ENCODE results near the gene SETD5. TPM values are rescaled to one million over a fixed set of nuclear protein-coding genes. Genes with fewer than 3 reads are reported as not detected.

Gene SETD5
- total RNA-seq, 1 experiment from 2014 or later, result 49.3 TPM

DNA sequence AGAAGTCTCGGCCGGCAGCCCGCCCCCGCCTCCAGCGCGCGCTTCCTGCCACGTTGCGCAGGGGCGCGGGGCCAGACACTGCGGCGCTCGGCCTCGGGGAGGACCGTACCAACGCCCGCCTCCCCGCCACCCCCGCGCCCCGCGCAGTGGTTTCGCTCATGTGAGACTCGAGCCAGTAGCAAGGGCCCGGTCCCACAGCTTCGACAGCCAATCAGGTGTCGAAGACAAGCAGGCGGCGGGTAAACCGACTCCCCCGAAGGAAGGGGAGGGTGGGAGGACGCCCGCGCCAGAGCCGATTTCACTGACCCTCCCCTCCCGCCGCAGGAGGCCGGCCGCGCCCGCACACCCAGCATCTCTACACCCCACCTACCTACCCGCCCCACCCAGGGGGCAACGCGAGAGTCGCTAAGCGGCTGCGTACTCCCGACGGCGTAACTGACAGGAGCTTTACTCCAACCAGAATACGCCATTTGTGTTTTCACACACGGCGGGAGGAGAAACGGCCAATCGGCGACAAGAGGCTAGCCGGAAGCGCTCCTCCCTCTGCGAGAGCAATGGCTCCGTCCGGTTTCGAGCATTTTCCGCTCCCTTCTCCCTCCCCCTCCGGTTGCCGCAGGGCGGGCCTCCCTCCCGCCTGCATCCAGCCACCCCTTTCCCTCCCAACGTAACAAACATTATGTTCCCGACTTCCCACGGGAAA is 633 bp upstream of the SETD5 start:
- peaks cover 28% of the 10 kb centered on the region for H3K4me1 ChIP-seq (replicated peaks)
- DNase-seq (ENCODE audit: low read depth in 1 of 2, low spot score in 2 of 2), result peak; percentile 97 to 98

DNA sequence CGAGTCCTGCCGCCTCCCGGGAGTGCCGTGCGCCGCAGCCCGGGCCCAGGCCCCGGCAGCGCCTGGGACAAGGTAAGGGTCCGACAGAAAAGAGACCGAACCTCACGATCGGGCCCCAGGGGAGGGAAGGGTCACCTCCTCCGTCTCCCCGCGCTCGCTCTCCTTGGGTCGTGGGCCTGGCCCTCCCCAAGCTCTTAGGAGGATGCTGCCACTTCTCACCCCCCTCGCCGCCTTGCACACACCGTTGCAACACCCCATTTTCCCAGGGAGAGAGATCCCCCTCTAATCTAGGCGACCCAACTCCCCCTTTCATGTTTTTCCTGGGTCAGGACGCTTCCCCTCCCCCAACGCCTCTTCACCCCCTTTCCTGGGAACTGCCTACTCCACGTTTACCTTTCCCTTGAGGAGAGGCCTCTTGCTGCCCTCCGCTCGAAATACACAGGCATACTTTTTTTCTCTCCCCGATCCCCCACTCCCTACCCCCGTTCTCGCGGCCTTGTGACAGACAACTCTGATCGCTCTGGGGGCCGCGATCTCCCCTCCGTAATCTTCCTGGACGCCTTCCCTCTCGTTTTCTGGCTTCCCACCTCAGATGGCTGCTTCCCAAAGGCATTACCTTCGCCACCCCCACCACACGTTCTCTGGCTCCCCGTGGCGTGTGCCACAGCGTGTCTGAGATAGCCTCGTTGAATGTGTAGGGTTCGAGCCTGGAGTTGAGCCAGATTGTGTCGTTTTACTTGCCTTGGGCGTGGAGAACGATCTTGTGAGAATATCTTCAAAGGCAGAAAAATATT is 688 bp downstream of the SETD5 start:
- peak overlapping the region; percentile 98 for H3K27ac ChIP-seq
- H3K27me3 ChIP-seq (replicated peaks), result no peaks in the 10 kb centered on the region
- H3K4me3 ChIP-seq, result peak overlapping the region; percentile 92
- peak; percentile 46 to 60 for DNase-seq (ENCODE audit: low read depth in 1 of 2, low spot score in 2 of 2)
- peaks cover 42% of the 10 kb centered on the region for H3K4me1 ChIP-seq (replicated peaks)
- H3K9me3 ChIP-seq (replicated peaks), result no peaks in the 10 kb centered on the region
- peaks cover 41% of the 10 kb centered on the region for H3K36me3 ChIP-seq

More for the DNA sequence above, 633 bp upstream of the SETD5 start:
- Histone ChIP-seq H3K27me3 (replicated peaks) (no peaks in the 10 kb centered on the region), H3K36me3 (peaks cover 54% of the 10 kb centered on the region), H3K27ac (peak overlapping the region; percentile 97), H3K4me3 (peak overlapping the region; percentile 92), H3K9me3 (replicated peaks) (no peaks in the 10 kb centered on the region)

DNA sequence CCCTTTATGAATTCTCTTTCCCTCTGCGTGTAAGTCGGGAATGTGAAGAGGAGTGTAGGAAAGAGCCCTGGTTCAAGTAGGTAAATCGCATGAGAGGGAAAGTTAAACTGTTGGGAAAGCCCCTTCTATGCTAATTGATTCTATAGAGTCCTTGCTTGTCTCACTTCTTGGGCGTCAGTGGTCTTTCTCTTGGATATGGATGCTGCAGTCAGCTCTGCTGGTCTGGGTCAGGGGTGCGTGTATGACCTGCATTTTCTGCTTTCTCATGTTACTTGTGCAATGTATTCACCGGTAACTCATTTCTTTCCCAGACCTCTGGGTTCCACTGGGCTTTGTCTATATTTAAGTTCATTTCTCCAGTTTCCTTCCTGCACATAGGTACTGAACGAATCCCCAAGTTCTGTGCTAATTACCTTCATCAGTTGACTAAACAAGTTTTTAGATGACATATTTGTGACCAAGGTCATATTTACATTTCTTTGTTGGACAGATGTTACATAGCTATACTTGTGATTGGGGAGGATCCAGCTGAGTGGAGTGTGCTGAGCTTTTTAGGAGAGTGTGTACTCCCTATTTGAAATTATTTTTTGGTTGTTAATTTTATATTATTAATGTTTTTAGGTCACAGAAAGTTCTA is 1.4 kb downstream of the SETD5 start:
- peaks cover 46% of the 10 kb centered on the region for H3K4me1 ChIP-seq (replicated peaks)
- peak overlapping the region; percentile 92 for H3K4me3 ChIP-seq
- peak overlapping the region; percentile 98 for H3K27ac ChIP-seq
- no peaks in the 10 kb centered on the region for H3K27me3 ChIP-seq (replicated peaks)
- peaks cover 36% of the 10 kb centered on the region for H3K36me3 ChIP-seq
- H3K9me3 ChIP-seq (replicated peaks), result no peaks in the 10 kb centered on the region
- no peak for DNase-seq (ENCODE audit: low read depth in 1 of 2, low spot score in 2 of 2)

DNA sequence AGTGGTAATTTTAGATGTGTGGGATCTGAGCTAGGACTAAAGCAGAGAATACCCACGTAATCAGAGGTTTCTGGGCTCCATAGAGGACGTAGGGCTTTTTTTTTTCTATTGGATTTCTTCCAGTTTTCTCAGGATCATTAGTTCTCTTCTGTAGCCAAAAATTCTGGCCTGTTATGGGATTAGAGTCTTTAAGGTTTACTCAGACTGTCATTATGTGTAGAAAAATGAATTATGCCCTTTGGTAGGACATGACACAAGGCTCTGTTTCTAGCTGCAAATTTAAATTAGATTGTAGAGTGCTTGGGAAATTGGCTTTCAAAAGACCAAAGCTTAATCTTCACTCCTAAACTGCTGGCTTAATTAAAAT is 1.9 kb downstream of the SETD5 start:
- DNase-seq (ENCODE audit: low read depth in 1 of 2, low spot score in 2 of 2), result no peak
- H3K4me1 ChIP-seq (replicated peaks), result peaks cover 46% of the 10 kb centered on the region

DNA sequence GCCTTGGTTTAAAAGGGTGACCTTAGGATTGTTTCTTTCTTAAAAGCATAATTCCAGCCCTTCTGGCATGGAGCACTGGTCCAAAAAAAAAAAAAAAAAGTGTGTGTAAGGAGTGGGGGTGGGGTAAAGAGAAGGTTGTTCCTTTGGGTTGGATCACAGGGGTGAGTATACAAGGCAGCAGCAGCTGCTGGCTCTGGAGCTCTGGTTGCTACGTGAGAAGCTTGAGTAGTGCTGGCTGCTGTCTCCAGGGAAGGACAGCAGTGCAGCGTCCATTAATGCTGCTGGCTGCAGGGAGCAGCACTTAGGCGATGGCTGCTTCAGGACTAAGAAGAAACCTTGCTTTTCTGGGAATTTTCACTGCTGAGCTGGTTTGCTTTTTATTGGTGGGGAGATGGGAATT is 2.3 kb downstream of the SETD5 start:
- Histone ChIP-seq H3K9me3 (replicated peaks) (no peaks in the 10 kb centered on the region), H3K4me3 (peak overlapping the region; percentile 92), H3K36me3 (peaks cover 27% of the 10 kb centered on the region), H3K4me1 (replicated peaks) (peaks cover 44% of the 10 kb centered on the region), H3K27me3 (replicated peaks) (no peaks in the 10 kb centered on the region), H3K27ac (0 out of 2 replicates have a peak overlapping the region, but pooled peaks have one; percentile 14)
- peak; percentile 46 to 65 for DNase-seq (ENCODE audit: low read depth in 1 of 2, low spot score in 2 of 2)

More for the DNA sequence above, 1.9 kb downstream of the SETD5 start:
- peak overlapping the region; percentile 14; the same call in 1 of the 2 replicates for H3K27ac ChIP-seq
- no peaks in the 10 kb centered on the region for H3K9me3 ChIP-seq (replicated peaks)
- peaks cover 31% of the 10 kb centered on the region for H3K36me3 ChIP-seq
- H3K27me3 ChIP-seq (replicated peaks), result no peaks in the 10 kb centered on the region
- peak overlapping the region; percentile 92 for H3K4me3 ChIP-seq

DNA sequence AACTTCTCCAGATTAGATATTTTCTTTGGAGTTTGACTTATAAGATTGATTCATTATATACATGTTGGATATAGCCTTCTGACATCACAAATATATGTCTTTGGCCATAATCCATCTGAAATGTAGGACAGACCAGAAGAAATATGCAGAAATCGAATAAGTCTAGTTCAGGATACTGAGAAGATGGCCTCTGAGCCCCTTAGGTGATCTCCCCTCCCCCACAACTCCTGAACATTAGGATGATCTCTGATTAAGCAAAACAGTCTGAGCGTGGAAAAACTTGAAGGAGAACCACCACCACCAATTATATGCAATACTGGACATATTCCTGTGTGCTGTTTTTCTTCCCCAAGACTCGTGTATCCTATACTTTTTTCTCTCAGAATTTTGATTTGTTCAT is 3.2 kb downstream of the SETD5 start:
- Histone ChIP-seq H3K9me3 (replicated peaks) (no peaks in the 10 kb centered on the region), H3K36me3 (peaks cover 19% of the 10 kb centered on the region), H3K27ac (no peak overlapping the region), H3K27me3 (replicated peaks) (no peaks in the 10 kb centered on the region), H3K4me1 (replicated peaks) (peaks cover 38% of the 10 kb centered on the region), H3K4me3 (no peak overlapping the region)
- no peak for DNase-seq (ENCODE audit: low read depth in 1 of 2, low spot score in 2 of 2)

DNA sequence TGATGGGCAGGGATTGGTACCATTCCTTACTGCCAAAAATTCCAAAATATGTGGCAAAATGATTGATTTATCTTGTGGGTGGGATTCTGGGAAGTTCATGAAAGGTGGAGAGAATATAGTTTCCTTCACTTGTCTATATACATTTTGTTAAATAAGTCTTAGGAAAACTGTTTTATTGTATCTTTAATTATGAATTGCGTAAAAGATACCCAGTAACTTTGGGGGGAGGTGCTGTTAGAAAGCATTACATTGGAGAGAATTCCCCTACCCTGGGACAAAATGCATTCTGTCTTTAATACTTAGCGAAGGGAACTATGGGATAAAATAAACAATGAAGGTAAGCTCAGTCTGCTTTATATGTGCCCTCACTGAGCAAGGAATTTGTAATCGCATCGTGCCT is 4.6 kb downstream of the SETD5 start:
- H3K27ac ChIP-seq, result no peak overlapping the region
- H3K4me3 ChIP-seq, result no peak overlapping the region
- no peaks in the 10 kb centered on the region for H3K9me3 ChIP-seq (replicated peaks)
- H3K27me3 ChIP-seq (replicated peaks), result no peaks in the 10 kb centered on the region
- no peak for DNase-seq (ENCODE audit: low read depth in 1 of 2, low spot score in 2 of 2)
- peaks cover 36% of the 10 kb centered on the region for H3K4me1 ChIP-seq (replicated peaks)
- peaks cover 18% of the 10 kb centered on the region for H3K36me3 ChIP-seq

DNA sequence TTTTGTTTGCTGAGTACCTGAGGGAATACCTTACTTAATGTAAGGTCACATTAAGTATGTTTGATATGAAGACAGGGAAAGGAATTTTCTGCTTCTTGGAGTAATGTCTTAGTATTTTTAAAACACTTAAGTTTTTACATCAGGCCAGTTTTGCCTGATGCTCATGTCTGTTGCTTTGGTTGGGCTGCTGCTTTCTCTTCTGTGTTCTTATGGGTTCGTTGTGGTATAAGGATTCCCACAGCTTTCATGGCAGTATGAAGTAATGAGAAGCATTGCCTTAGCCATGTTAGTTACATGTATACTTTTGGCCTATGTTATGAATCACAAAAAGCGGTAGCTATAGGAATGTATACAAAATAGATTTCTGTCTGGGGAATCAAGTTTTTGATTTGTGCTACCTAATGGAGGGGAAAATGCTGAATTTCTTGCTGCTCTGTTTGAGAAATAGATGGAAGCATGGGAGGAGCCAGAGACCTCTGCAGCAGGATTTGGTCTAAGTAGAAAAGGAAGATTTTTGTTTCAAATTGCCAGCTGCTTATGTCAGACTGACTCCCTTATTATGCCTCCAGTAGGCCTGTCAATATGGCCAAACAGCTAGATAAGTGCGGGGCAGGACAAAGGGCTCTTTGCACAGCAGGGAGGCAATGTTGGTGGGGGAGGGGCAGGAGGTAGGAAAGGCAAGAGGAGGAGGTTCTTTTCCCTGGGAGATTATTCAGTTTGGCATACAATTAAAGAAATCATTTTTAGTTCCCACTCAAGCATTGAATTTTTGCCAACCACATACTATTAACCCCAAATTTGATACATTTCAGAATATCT is 5.2 kb downstream of the SETD5 start:
- H3K4me1 ChIP-seq (replicated peaks), result peaks cover 36% of the 10 kb centered on the region
- H3K9me3 ChIP-seq (replicated peaks), result no peaks in the 10 kb centered on the region
- no peak overlapping the region for H3K27ac ChIP-seq
- DNase-seq (ENCODE audit: low read depth in 1 of 2, low spot score in 2 of 2), result peak in 1 of 2 experiments; percentile 49
- no peaks in the 10 kb centered on the region for H3K27me3 ChIP-seq (replicated peaks)
- no peak overlapping the region for H3K4me3 ChIP-seq
- peaks cover 18% of the 10 kb centered on the region for H3K36me3 ChIP-seq

DNA sequence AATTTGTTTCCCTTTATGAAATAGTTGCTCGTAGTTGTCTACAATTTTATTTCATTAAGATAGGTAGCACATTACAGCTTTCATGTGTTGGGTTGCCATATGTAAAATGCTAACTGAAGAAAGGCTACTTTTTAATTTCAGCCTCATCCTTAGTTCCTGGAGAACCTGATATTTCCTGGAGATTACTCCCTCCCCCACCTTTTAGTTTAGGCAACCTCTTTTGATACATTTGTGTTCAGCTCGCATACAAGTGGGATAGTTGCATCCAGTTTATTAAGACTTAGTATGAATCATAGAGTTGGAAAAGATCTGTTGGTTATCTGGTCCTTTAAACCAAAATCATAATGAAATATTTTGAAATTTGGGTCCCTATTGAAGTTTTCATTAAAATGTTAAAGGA is 6.0 kb downstream of the SETD5 start:
- no peaks in the 10 kb centered on the region for H3K27me3 ChIP-seq (replicated peaks)
- no peak overlapping the region for H3K4me3 ChIP-seq
- H3K4me1 ChIP-seq (replicated peaks), result peaks cover 36% of the 10 kb centered on the region
- no peaks in the 10 kb centered on the region for H3K9me3 ChIP-seq (replicated peaks)
- DNase-seq (ENCODE audit: low read depth in 1 of 2, low spot score in 2 of 2), result no peak
- no peak overlapping the region for H3K27ac ChIP-seq
- peaks cover 10% of the 10 kb centered on the region for H3K36me3 ChIP-seq

DNA sequence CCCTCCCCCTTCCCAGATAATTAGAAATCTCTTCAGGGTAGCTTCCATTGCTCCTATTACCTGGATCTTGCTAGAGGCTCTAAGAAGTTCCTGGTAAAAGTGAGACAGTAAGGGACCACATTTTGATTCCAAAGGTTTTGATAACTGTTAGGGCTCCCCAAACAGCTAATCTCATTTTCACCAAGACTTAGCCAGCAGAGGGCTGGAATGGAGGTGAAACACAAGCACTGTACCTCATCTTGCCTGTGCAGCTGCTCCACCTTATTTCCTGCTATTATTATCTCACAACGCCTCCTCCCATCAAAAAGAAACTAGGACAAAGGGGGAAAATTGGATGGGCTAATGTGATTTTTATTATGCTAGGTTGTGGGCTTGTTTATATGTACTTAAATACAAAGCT is 7.3 kb downstream of the SETD5 start:
- Histone ChIP-seq H3K9me3 (replicated peaks) (no peaks in the 10 kb centered on the region), H3K27ac (no peak overlapping the region), H3K36me3 (peaks cover 9% of the 10 kb centered on the region; the same call in 1 of the 2 replicates), H3K27me3 (replicated peaks) (no peaks in the 10 kb centered on the region), H3K4me3 (no peak overlapping the region), H3K4me1 (replicated peaks) (peaks cover 36% of the 10 kb centered on the region)
- no peak for DNase-seq (ENCODE audit: low read depth in 1 of 2, low spot score in 2 of 2)

DNA sequence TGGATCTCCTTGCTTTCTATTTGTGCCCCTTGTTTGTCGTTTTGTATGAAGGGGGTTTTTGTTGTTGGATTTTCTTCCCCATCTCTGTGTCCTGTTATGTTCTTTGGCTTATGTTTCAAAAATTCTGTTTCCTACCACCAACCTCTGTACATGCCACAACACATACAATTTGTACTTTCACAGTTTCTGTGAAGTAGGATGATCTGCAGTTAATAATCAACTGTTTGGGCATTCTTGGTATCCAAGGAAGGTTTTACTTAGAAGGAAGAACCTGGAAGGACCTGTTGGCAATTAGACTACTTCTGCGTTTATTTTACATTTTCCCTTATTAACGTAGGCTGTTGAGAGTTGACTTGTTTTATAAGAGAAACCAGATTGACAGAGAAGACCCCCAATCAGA is 8.3 kb downstream of the SETD5 start:
- H3K9me3 ChIP-seq (replicated peaks), result no peaks in the 10 kb centered on the region
- H3K36me3 ChIP-seq, result peaks cover 10% of the 10 kb centered on the region; the same call in 1 of the 2 replicates
- no peak overlapping the region for H3K4me3 ChIP-seq
- DNase-seq (ENCODE audit: low read depth in 1 of 2, low spot score in 2 of 2), result no peak
- H3K4me1 ChIP-seq (replicated peaks), result peaks cover 28% of the 10 kb centered on the region
- no peaks in the 10 kb centered on the region for H3K27me3 ChIP-seq (replicated peaks)
- H3K27ac ChIP-seq, result no peak overlapping the region

DNA sequence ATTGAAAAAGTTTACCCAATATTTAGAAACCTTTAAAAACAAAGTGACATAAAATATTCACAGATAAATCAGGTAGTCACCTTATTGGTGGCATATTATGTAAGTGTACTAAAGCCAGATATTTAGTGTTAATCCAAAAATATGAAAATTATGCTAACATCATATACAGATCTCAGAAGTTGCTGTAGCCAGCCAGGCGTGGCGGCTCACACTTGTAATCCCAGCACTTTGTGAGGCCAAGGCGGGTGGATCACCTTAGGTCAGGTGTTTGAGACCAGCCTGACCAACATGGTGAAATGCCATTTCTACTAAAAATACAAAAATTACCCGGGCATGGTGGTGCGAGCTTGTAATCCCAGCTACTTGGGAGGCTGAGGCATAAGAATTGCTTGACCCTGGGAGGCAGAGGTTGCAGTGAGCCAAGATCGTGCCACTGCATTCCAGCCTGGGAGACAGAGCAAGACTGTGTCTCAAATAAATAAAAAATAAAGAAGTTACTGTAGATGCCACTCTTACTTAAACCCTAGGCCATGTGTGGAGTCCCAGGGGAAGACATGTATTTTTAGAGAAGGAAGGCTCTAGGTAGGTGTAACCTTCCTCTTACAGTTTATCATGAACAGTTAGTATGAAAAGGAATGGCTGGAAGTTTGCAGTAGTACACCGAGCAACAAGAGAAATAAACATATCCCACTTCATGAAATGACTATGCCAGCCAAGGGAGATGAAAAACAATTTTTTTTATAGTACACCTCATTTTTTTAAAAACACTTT is 9.6 kb downstream of the SETD5 start:
- Histone ChIP-seq H3K36me3 (peaks cover 7% of the 10 kb centered on the region; the same call in 1 of the 2 replicates), H3K4me3 (no peak overlapping the region), H3K9me3 (replicated peaks) (no peaks in the 10 kb centered on the region), H3K4me1 (replicated peaks) (peaks cover 15% of the 10 kb centered on the region), H3K27me3 (replicated peaks) (no peaks in the 10 kb centered on the region), H3K27ac (no peak overlapping the region)
- DNase-seq (ENCODE audit: low read depth in 1 of 2, low spot score in 2 of 2), result no peak

DNA sequence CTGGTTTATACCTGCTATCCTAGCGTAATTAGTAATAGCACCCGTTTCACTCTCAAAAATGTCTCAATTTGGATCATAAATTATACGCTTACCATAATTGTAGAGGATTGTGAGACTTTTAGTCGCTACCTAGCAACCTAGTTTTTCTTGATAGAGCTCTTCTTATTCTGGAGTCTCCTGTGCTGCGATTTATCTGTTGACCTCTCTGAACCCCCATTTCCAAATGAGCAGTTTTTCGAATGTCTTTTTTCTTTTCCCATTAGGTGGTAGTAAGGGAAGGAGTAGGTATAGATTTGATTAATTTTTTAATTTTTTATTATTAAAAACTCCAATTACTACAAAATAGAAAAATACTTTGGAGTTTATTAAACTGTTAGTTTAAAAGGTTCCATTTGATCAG is 10.6 kb downstream of the SETD5 start:
- no peaks in the 10 kb centered on the region for H3K27me3 ChIP-seq (replicated peaks)
- DNase-seq (ENCODE audit: low read depth in 1 of 2, low spot score in 2 of 2), result no peak
- H3K4me3 ChIP-seq, result no peak overlapping the region
- H3K9me3 ChIP-seq (replicated peaks), result no peaks in the 10 kb centered on the region
- peaks cover 5% of the 10 kb centered on the region for H3K4me1 ChIP-seq (replicated peaks)
- peaks cover 7% of the 10 kb centered on the region; the same call in 1 of the 2 replicates for H3K36me3 ChIP-seq
- H3K27ac ChIP-seq, result no peak overlapping the region
